Activated naive CD4-positive, alpha-beta T cell treated with anti-CD3 and anti-CD28 coated beads, Interleukin-2, amount 50 U/mL, for 16 hours (primary cell): ENCODE data around the gene RAX.

Source experiments
- DNase-seq: peaks from one replicate; pipeline ENCODE4 v3.0.0-alpha.2; 2020

The RAX gene

DNA sequence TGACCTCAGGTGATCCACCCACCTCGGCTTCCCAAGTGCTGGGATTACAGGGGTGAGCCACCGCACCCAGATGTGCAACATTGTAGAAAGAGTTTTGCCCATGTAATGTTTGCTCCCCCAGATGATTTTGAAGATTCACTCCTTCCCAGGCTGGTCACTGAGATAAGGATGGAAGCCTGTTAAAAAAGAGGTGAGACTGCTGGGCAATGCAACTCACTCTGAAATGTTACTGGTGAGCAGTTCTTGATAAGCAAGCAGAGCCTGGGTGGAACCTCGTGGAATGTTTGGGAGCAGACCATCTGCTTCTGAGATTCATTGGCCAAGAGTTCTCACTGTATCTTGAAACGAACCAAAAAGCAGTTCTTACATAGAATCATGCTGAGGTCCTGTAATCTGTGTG lies 33.6 kb downstream of the RAX start:
- no peak for DNase-seq

DNA sequence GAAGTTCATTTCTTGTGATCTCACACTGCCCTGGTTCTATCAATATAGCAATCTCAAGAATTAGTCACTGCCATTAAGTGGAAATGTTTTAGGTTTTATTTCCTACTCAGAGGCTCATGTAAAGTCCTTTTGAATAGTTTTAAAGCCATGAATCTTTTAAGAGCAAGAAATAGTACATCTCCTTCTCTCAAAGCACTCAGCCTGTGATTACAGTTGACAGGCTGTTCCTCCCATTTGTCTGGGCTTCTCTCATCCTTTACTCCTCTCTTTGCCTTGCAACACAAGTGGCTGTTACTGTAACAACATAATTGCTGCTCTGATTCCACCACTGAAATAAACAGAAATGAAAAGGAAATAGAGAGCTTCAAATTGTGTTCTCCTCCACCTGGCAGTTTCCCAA lies 34.9 kb downstream of the RAX start:
- no peak for DNase-seq

DNA sequence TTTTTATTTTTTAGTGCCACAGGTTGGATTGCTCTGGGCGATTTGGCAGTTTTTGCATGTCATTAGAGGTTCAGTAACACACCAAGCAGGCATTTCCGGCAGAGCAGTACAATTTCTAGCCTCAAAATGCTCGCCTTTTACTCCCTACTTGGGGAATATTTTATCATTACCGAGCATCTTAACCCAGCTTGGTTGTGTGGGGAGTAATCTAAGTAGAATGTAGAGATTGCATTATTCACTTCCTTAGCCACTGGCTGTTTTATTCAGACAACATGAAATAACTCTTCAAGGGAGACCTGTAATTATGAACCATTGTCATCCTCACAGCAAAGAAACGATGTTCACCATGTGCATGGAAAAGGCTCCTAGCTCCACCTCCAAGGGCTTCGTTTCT lies 40.2 kb downstream of the RAX start:
- no peak for DNase-seq

GRCh38 chr18:59232309-59233016 lies 40.8 kb downstream of the RAX start:
- no peak for DNase-seq

- no peak for DNase-seq
Observed at GRCh38 chr18:59231877-59232276, 41.4 kb downstream of the RAX start.

GRCh38 chr18:59231114-59231513 lies 42.1 kb downstream of the RAX start:
- no peak for DNase-seq

DNA sequence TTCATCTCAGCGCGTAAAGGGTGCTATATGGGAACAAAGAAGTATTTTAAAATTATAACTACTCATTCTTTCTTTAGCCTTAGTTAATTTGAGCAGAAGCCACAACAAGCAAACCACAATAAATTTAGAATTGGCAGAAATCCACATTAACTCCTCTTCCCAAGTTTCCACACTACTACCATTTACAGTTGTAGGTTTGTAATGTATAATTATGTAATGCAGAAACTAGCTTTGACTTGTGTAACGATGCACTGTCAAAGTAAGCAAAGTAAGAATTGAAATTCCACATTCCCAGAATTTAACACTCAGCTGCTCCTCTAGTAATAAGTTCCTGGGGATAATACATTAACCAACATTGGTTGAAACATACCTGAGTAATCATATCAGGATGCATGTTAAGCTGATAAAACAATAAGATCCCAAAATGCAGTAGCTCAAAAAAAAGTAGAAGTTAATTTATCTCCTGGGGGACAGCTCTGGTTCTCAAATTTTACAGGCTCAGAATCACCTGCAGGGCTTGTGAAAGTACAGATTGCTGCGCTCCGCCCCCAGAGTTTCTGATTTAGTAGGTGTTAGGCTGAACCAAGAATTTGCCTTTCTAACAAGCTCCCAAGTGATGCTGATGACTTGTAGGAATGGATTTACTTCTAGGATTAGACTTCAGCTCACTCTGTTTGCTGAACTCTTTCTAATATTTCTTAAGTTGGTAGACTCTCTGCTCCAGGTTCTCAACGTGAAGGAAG lies 43.4 kb downstream of the RAX start:
- no peak for DNase-seq

- DNase-seq: no peak
Observed at GRCh38 chr18:59229191-59229590, 44.1 kb downstream of the RAX start.

- no peak for DNase-seq
Observed at GRCh38 chr18:59228351-59228750, 44.9 kb downstream of the RAX start.

DNA sequence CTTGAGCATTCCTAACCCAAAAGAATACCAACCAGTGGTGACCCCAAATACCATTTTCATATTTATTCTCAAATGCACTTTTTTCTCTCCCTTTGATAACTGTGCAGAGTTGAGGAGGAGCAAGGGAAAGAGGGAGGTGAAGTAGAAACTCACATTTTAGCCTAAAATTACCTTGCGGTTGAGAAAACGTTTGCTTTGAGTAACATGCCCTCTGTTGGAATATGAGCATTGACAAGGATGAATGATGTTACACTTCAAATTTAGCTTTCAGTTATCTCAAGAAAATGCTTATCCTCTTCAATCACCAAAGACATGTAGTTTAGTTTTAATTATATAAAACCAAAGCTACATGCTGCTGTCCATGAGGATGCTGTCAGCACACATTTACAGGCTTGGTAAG lies 50.9 kb downstream of the RAX start:
- no peak for DNase-seq

- DNase-seq: no peak
Observed at GRCh38 chr18:59220784-59221765, 52.2 kb downstream of the RAX start.

- no peak for DNase-seq
Observed at GRCh38 chr18:59220164-59220783, 53.0 kb downstream of the RAX start.

- no peak for DNase-seq
Observed at GRCh38 chr18:59219672-59220163, 53.5 kb downstream of the RAX start, which contains the start of gene GRP. Gene GRP, plus strand, starts transcription at chr18:59220158. Its CDS starts 108 bp downstream, at chr18:59220266.

- DNase-seq: no peak
Observed at GRCh38 chr18:59218018-59218417, 55.2 kb downstream of the RAX start.
